Osteocyte (in vitro differentiated cells): ENCODE results near the gene ENO2. TPM values are rescaled to one million over a fixed set of nuclear protein-coding genes. Genes with fewer than 3 reads are reported as not detected.

Experiments used
- DNase-seq: peaks from one replicate; pipeline ENCODE4 v3.0.0; 2021; ENCODE audit warnings: mixed read lengths; ENCODE audit not compliant: unreplicated experiment; ENCODE audit errors: extremely low spot score
- H3K27ac Mint-ChIP-seq: one replicate; pipeline ENCODE4 v1.8.0; 2021; ENCODE audit warnings: mild to moderate bottlenecking, mixed read lengths; ENCODE audit not compliant: unreplicated experiment
- H3K27me3 Mint-ChIP-seq: one replicate; pipeline ENCODE4 v1.8.0; 2021; ENCODE audit warnings: mixed read lengths; ENCODE audit not compliant: unreplicated experiment
- H3K36me3 Mint-ChIP-seq: one replicate; pipeline ENCODE4 v1.8.0; 2021; ENCODE audit warnings: mixed read lengths; ENCODE audit not compliant: unreplicated experiment
- H3K4me1 Mint-ChIP-seq: one replicate; pipeline ENCODE4 v1.8.0; 2021; ENCODE audit warnings: mixed read lengths; ENCODE audit not compliant: unreplicated experiment
- H3K4me3 Mint-ChIP-seq: one replicate; pipeline ENCODE4 v1.8.0; 2021; ENCODE audit warnings: mild to moderate bottlenecking, moderate library complexity, mixed read lengths; ENCODE audit not compliant: unreplicated experiment
- H3K9me3 Mint-ChIP-seq: one replicate; pipeline ENCODE4 v1.8.0; 2021; ENCODE audit warnings: mixed read lengths; ENCODE audit not compliant: unreplicated experiment
- CTCF ChIP-seq: fragments of 200-600 bp; sonication (generic); IDR thresholded peaks from 2 replicates; pipeline ENCODE4 v1.5.0; 2021; ENCODE audit warnings: antibody characterized with exemption, mild to moderate bottlenecking, moderate library complexity
- total RNA-seq: library from RNA; stranded (reverse); gene quantifications from 2 replicates; pipeline ENCODE4 v1.2.1, GENCODE V29; 2021

The ENO2 gene
- total RNA-seq, 1 donor from 2014 or later, result 24.1 TPM

- no peak overlapping the region for H3K4me3 Mint-ChIP-seq
- peaks cover 28% of the 10 kb centered on the region for H3K4me1 Mint-ChIP-seq
- TF ChIP-seq CTCF, result no peak
- H3K27ac Mint-ChIP-seq, result no peak overlapping the region
- DNase-seq, result no peak
- no peaks in the 10 kb centered on the region for H3K27me3 Mint-ChIP-seq
- H3K9me3 Mint-ChIP-seq, result no peaks in the 10 kb centered on the region
- no peaks in the 10 kb centered on the region for H3K36me3 Mint-ChIP-seq
These were observed 43.6 kb downstream of the ENO2 start for GRCh38 chr12:6957741-6958608.

- no peak for DNase-seq
- Mint-ChIP-seq H3K27ac (no peak overlapping the region), H3K4me1 (peaks cover 21% of the 10 kb centered on the region), H3K4me3 (no peak overlapping the region), H3K9me3 (no peaks in the 10 kb centered on the region), H3K27me3 (no peaks in the 10 kb centered on the region), H3K36me3 (no peaks in the 10 kb centered on the region)
- no peak for TF ChIP-seq CTCF
These were observed 44.3 kb downstream of the ENO2 start for GRCh38 chr12:6958609-6959057.

GRCh38 chr12:6959058-6959804 lies 44.9 kb downstream of the ENO2 start:
- Mint-ChIP-seq H3K4me1 (peaks cover 15% of the 10 kb centered on the region), H3K27ac (no peak overlapping the region), H3K36me3 (no peaks in the 10 kb centered on the region), H3K9me3 (no peaks in the 10 kb centered on the region), H3K27me3 (no peaks in the 10 kb centered on the region), H3K4me3 (no peak overlapping the region)
- no peak for DNase-seq
- no peak for TF ChIP-seq CTCF

- DNase-seq, result no peak
- H3K27ac Mint-ChIP-seq, result no peak overlapping the region
- no peaks in the 10 kb centered on the region for H3K36me3 Mint-ChIP-seq
- peaks cover 15% of the 10 kb centered on the region for H3K4me1 Mint-ChIP-seq
- no peaks in the 10 kb centered on the region for H3K27me3 Mint-ChIP-seq
- no peak for TF ChIP-seq CTCF
- no peaks in the 10 kb centered on the region for H3K9me3 Mint-ChIP-seq
- no peak overlapping the region for H3K4me3 Mint-ChIP-seq
These were observed 45.6 kb downstream of the ENO2 start for GRCh38 chr12:6959805-6960592.
